ENCODE data around the gene CCDC172.

GRCh38 chr10:116296291-116296721, 27.9 kb upstream of the CCDC172 start:
- TF ChIP-seq CTCF (IDR thresholded peaks at IDR 0.05; ENCODE audit: insufficient read depth, low read length) = no peak
- TF ChIP-seq POLR2AphosphoS5 (IDR thresholded peaks at IDR 0.05; ENCODE audit: low read depth) = no peak
